Measurements from ENCODE around the gene SELENOO.

Gene SELENOO

DNA sequence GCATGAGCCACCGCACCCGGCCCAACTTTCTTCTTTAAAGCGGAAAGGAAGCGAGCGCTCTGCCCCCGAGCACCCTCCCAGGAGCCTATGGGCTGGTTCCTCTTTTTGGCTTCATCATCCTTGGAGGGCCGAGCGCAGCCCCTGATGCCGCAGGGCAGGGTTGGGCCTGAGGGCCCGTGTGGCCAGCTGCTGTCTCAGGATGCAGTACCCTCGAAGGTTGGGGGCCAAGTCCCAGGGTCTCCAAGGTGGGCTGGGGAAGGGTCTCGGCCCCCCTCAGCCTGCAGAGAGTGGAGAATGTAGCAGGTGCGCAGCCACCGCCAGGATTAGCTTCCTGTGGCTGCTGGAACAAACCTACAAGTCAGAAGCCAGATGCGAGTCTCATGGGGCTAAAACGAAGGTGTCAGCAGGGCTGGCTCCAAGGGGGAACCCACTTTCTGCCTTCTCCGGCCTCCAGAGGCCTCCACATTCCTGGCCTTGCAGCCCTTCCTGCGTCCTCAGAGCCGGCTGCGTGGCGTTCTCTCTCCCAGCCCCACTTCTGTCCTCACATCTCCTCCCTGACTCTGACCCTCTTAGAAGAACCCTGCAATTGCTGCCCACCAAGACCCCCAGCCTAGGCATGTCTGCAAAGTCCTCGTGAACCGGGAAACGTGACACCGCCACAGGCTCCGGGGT lies 27.4 kb upstream of the SELENOO start:
- DNase-seq (ENCODE audit: low read depth), result no peak

- no peak for DNase-seq (ENCODE audit: low read depth)
Observed at GRCh38 chr22:50173983-50174355, 26.8 kb upstream of the SELENOO start.

DNA sequence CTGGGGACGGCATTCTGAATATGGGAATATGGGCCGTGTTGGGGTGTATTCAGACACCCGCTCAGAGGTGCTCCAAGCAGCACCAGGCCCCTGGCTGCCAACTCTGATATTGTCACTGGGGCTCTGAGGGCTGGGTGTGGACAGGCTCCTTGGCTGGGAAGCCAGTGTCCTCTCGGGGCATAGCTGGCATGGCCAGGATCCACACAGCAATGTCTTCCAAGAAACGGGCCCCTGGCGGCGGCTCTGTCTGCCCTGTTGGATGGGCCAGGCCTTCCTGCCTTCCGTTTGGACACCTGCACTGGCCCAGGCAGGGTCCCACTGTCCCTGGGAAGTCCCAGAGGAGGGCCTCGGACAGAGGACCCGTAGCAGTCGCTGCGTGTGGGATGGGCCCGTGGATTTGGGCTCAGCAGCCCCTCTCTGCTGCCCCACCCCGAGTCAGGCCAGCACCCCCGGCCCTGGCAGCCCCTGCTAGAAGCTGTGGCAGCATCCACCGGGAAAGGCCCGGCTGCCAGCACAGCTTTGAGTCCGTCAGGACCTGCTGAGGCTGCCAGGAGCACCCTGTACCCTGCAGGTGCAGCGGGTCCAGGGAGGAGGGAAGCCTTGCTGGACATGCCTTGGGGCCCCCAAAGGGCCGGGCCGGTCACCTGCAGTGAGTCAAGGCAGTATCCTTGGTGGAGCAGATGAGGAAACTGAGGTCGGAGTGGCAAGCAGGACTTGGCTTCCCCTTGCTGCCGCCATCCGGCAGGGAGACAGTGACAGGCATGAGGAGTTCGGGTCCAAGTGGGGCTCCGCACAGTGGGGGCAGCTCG lies 26.2 kb upstream of the SELENOO start:
- DNase-seq (ENCODE audit: low read depth), result no peak

DNA sequence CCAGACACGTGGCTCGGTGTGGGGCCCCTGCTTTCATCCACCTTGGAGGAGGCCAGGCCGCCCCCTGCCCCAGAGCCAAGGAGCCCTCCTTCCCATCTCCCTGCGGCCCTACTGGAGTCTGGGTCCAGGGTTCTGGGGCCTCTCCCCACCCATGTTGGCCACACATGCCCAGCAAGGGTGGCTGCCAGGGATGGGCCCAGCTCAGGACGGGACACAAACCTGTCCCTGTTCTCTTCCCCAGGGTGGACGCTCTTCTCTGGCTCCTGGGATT lies 25.7 kb upstream of the SELENOO start:
- no peak for DNase-seq (ENCODE audit: low read depth)

DNA sequence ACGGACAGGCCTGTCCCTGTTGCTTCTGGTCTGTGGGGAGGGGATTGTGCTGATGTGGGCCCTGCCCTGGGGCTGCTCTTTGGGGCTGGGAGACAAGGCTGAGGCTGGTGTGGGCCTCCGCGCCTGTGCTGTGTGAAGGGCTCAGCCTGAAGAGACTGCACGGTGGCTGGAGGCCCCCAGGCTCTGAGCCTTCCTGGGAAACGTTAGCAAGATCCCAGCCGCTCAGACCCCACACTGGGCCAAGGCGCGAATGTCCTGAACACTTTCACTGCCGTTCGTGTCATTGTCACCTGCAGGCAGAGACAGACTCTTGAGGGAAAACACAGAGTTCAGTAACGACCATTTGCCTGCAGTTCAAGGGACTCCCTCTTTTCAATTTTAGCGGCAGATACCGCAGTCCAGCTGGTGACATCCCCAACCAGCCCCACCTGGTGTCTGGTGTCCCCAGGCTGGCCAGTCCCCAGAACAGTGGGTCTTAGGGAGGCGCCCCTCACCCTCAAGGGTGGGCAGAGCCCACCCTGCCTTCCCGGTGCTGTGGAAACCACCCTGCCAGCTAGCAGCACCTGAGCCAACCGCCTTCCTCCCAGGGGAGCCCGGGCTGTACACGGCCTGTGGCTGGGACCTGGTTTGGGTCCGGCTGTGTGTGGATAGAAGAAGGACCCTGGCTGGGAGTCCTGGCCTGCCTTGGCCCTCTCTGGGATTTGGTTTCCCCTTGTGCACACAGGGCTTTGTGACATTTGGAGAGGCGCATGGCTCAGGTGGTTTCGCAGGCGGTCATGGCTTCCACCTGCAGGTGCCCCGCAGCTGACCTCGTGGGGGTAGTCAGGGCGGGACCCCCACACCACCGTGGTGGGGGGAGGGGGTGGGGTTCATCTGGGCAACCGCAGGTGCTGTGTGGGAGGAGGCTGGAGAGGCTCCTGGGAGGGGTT lies 24.6 kb upstream of the SELENOO start:
- no peak for DNase-seq (ENCODE audit: low read depth)

GRCh38 chr22:50176850-50177536 lies 23.8 kb upstream of the SELENOO start:
- DNase-seq (ENCODE audit: low read depth), result no peak

DNA sequence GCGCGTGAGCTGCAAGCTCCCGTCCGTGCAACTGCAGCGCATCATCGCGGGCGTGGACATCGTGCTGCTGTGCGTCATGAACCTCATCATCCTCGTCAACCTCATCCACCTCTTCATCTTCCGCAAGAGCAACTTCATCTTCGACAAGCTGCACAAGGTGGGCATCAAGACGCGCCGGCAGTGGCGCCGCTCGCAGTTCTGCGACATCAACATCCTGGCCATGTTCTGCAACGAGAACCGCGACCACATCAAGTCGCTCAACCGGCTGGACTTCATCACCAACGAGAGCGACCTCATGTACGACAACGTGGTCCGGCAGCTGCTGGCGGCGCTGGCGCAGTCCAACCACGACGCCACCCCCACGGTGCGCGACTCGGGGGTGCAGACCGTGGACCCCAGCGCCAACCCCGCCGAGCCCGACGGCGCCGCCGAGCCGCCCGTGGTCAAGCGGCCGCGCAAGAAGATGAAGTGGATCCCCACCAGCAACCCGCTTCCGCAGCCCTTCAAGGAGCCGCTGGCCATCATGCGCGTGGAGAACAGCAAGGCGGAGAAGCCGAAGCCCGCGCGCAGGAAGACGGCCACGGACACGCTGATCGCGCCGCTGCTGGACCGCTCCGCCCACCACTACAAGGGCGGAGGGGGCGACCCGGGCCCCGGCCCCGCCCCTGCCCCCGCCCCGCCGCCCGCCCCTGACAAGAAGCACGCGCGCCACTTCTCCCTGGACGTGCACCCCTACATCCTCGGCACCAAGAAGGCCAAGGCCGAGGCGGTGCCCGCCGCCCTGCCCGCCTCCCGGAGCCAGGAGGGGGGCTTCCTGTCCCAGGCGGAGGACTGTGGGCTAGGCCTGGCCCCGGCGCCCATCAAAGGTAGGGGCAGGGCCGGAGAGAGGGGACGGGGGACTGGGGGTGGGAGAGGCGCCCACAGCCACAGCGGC lies 23.0 kb upstream of the SELENOO start:
- DNase-seq (ENCODE audit: low read depth), result no peak

- DNase-seq (ENCODE audit: low read depth), result no peak
Observed at GRCh38 chr22:50178471-50178864, 22.3 kb upstream of the SELENOO start.

DNA sequence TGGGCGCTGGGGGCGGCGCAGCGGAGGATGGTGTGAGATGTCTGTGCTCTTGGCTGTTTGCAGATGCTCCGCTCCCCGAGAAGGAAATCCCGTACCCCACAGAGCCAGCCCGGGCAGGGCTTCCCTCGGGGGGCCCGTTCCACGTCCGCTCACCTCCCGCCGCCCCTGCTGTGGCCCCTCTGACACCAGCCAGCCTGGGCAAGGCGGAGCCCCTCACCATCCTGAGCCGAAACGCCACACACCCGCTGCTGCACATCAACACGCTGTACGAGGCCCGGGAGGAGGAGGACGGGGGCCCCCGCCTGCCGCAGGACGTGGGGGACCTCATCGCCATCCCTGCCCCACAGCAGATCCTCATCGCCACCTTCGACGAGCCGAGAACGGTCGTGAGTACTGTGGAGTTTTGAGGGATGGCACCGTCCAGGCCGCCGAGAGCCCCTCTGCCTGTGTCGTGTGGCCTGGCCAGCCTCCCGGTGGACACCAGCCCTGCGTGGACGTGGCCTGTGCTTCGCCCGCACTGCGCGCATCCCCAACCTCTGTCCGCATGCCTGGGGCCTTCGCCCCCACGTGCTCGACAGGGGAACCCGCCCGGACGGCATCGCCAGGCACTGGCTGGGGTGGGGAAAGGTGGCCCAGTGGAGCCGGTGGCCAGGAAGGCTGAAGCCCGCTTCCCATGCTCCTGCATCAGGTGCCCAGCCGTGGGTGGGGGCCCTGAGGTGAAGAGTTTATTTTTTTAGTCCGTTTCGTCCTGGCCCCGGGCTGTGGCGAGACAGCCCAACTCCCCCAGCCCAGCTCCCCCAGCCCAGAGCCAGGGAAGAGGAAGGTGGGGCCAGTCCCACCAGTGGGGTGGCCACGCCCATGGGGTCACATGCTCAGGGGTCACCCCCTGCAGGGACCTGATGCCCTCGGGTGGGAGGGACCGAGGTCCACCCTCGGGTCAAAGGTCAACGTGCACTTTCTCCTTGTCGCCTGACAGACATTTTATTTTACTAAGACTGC lies 21.6 kb upstream of the SELENOO start:
- DNase-seq (ENCODE audit: low read depth), result no peak

- DNase-seq (ENCODE audit: low read depth), result no peak
Observed at GRCh38 chr22:50179937-50180726, 20.7 kb upstream of the SELENOO start.

DNA sequence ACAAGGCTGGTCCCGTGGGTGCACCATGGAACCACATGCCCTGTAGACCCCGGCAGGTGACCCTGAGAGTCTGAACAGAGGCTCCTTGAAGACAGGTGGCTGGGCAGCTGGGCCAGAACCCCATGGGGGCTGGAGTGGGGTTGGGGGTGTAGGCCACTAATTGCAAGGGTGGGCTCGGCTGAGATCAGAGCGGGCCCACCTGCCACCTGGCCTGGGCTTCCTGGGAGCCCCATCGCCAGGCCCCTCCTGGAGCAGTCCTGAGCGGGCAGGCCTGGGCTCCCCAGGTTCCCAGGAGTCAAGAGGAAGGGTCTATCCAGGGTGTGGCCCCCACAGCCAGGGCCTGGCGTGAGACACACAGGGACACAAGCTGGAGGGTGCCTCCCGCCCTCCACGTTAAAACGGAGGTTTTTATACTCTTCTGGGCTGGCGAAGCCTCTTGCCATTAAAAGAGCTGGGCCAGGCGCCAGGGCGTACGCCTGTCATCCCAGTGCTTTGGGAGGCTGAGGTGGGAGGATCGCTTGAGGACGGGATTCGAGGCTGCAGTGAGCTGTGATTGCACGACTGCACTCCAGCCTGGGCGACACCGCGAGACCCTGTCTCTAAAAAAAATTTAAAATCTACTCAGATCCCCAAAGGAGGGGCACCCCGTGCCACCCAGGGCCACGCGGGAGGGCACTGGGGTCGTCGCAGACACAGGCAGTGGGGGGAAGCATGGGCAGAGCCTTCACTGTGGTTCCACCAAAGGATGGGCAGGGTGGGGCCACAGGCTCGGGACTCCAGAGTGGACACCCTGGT lies 19.9 kb upstream of the SELENOO start:
- no peak for DNase-seq (ENCODE audit: low read depth)

DNA sequence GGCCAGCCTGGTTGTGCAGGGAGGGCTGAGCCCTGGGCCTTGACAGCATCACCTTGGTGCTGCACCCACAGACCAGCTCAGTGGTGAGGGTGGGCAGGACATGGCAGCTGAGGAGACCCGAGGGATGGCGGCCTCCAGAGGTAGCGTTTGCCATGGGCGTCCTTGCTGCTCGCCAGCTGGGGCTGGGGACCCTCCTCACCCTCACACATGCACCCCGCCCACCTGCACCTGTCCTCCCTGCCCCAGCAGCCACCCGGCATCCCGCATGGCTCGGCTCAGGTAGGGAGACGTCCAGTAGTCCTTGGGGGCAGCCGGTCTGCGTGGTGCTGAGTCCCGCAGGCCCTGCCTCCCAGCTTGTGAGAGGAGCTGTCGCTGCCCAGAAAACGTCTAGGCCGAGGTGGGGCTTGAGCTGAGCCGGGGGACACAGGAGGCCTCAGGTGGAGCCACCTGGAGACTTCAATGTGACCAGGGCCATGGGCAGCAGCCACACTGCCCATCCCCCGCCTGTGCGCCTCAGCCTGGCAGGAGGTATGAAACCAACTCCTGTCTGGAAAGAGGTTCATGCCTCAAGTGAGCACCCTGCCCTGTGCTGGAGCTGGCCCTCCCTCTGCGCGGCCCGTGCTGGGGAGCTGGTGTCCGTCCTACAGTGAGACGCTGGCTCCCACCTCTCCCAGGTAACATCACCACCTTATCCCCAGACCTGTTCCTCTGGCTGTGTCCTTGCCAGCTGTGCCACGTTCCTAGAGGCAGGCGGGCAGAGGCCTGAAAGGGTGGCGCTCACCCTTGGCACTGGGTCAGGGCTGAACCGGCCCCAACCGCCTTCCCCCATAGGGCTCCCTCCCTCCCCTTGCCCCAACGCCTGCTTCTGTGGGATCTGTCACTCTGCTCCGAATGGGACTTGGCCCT lies 18.4 kb upstream of the SELENOO start:
- DNase-seq (ENCODE audit: low read depth), result no peak

- DNase-seq (ENCODE audit: low read depth), result no peak
Observed at GRCh38 chr22:50183141-50183971, 17.5 kb upstream of the SELENOO start.

- DNase-seq (ENCODE audit: low read depth), result peak; percentile 62
Observed at GRCh38 chr22:50184004-50184901, 16.6 kb upstream of the SELENOO start.

DNA sequence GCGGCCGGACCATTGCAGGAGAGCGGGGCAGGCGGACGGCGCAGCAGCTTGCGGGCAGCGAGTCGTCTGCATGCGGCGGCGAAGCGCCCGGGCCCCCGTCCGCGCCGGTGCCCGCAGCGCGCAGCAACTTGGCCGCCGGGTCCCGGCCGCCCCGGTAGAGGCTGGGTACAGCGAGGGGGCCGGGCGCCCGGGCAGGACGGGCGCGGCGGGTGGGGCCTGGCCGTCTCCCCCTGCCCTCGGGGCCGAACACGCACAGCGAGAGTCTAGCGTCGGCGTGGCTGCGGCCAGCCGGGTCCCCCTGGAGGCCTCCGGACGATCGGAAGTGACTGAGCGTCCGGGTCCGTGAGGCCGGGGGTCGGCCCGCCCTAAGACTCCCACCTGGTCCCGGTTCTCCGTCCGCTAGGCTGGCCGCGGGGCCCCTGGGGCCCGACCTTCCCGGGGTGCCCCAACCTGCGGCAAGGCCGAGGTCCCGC lies 15.9 kb upstream of the SELENOO start:
- DNase-seq (ENCODE audit: low read depth), result no peak
